Ovary (tissue), 9 donors: Measurements from ENCODE around the gene ALDH3A2. TPM values are rescaled to one million over a fixed set of nuclear protein-coding genes. Genes with fewer than 3 reads are reported as not detected.
A peak's percentile ranks its signal among the peaks of the same experiment; 100 is the strongest.

Experiments used
- DNase-seq, 5 donors: peaks; one replicate each; pipeline ENCODE4 v3.0.0-alpha.2; 2019 to 2020
- H3K27ac ChIP-seq, 2 donors: fragments of 200-600 bp; one replicate each; pipeline versions ENCODE4 v1.5.1 to v1.8.0; 2019 to 2022
- H3K27me3 ChIP-seq: fragments of 200-600 bp; one replicate; pipeline ENCODE4 v1.8.0; 2022
- H3K36me3 ChIP-seq: fragments of 200-600 bp; sonication (generic); one replicate; pipeline ENCODE4 v1.5.1; 2019
- H3K4me1 ChIP-seq: one replicate; pipeline ENCODE4 v1.8.1; 2013; ENCODE audit warnings: mild to moderate bottlenecking, moderate library complexity; ENCODE audit not compliant: insufficient read depth
- H3K4me3 ChIP-seq: fragments of 200-600 bp; sonication (generic); one replicate; pipeline ENCODE4 v1.5.1; 2017
- H3K9me3 ChIP-seq, 2 donors: fragments of 200-600 bp in 1 of 2; sonication (generic) in 1 of 2; one replicate each; pipeline versions ENCODE4 v1.5.1 to v1.8.1; 2013 to 2019; ENCODE audit warnings: mild to moderate bottlenecking in 1 of 2, moderate library complexity in 1 of 2
- EP300 ChIP-seq: sonication (generic); formaldehyde crosslinking; IDR thresholded peaks from one replicate; pipeline ENCODE4 v1.6.1; 2017; ENCODE audit warnings: antibody characterized with exemption
- POLR2A ChIP-seq: fragments of 450-650 bp; IDR thresholded peaks from one replicate; pipeline ENCODE4 v1.6.1; 2017; ENCODE audit warnings: antibody characterized with exemption, mild to moderate bottlenecking, moderate library complexity
- WGBS, 3 donors: extraction: QIAGEN DNeasy Blood & Tissue Kit in 1 of 3; methylation state at CpG; one replicate each; pipeline versions ENCODE4 v1.1.5 to v1.1.7; 2013 to 2017; 5-methylcytosine and 5-hydroxymethylcytosine counted together
- intact Hi-C, 4 donors: fragments of 100-400 bp; cut with DNase I; formaldehyde crosslinking; loops; one replicate each; pipeline versions ENCODE4 v1.11.0 to v1.15.1; 2022 to 2023
- polyA plus RNA-seq, 2 donors: library from polyadenylated mRNA; stranded (reverse); fragments of 200-250 nt in 1 of 2; fragments of 350-450 nt in 1 of 2; fragmentation: Illumina TruSeq in 1 of 2; extraction: RNeasy Lipid Tissue Mini Kit (QIAGEN cat#74804) in 1 of 2; gene quantifications; one replicate each; pipeline ENCODE4 v1.2.3, GENCODE V29; 2013 to 2014
- total RNA-seq, 7 donors: library from RNA; depleted of rRNA in 2 of 7; stranded (reverse); fragments of >200 nt in 2 of 7; fragmentation: NEBNext Ultra II Directional in 3 of 7; extraction: Animal tissue kit (Norgen Biotek cat#: 25700) in 3 of 7; gene quantifications; one replicate each; pipeline versions ENCODE4 v1.1.0 to v1.2.4, GENCODE V29; 2016 to 2023
- TF ChIP-seq, protein P1 (sequence below), 3 donors: fragments of 450-650 bp in 2 of 3; fragments of 200-600 bp in 1 of 3; IDR thresholded peaks; one replicate each; pipeline versions ENCODE4 v1.5.1 to v1.8.0; 2016 to 2022; ENCODE audit warnings: antibody characterized with exemption in 3 of 3, mild to moderate bottlenecking in 1 of 3
- donor health status: DM: no; HTN: no; CAD: no; lungs with moderate emphysema.
- donor health status: DM: no; HTN: no; CAD: no.
- donor health status: Bipolar disorder and iron deficiency.
- donor health status: DM: yes; HTN: yes; CAD: no.
- donor health status: DM: no; HTN: no; CAD: no.
- donor health status: DM: yes; HTN: yes; CAD: no.

ALDH3A2 gene
- total and polyA plus RNA-seq, 9 donors, result 31.1 to 126 (median 74.6) TPM

DNA sequence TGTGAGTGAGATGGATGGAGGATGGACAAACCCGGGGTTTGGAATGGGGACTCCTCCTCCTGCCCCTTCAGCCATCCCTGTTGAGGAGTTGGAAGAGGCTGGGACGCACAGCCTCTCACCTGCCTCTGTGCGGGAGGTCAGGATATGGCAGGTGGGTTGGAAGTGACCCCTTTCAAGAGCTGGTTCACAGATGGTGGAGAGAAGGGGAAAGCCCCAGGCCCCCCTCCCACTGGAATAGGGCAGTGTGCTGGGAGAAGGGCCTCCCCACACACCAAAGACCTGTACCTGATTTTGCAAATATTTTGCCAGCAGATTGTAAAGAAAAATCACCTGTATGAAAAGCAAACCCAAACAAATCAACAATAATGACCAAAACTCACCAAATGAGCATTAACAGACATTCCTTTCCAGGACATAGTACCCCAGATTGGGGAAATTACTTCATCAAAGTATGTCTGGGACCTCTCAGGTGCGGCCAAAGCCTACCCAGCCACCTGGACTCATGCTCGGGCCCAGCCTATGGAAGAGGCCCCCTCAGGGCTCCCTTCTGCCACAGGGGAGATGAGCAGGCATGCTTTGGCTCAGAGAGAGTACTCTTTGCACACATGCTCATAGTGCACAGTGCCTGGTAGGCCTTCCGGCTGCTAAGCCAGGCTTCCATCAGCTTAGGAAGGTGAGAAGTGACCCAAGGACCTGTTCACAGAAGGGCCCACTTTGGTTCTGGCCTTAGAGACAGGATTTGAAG is 60.1 kb downstream of the ALDH3A2 start:
- Histone ChIP-seq H3K4me3 (no peak overlapping the region), H3K9me3 (no peaks in the 10 kb centered on the region), H3K4me1 (no peaks in the 10 kb centered on the region), H3K36me3 (no peaks in the 10 kb centered on the region), H3K27me3 (no peaks in the 10 kb centered on the region), H3K27ac (no peak overlapping the region)
- 85 to 94% (median 93%) methylated on average over 6 of the region's 6 CpGs for WGBS, 3 donors
- DNase-seq, result no peak
- intact Hi-C loops, result no loop called here
- TF ChIP-seq EP300 (no peak), POLR2A (no peak)
- TF ChIP-seq, protein P1, sequence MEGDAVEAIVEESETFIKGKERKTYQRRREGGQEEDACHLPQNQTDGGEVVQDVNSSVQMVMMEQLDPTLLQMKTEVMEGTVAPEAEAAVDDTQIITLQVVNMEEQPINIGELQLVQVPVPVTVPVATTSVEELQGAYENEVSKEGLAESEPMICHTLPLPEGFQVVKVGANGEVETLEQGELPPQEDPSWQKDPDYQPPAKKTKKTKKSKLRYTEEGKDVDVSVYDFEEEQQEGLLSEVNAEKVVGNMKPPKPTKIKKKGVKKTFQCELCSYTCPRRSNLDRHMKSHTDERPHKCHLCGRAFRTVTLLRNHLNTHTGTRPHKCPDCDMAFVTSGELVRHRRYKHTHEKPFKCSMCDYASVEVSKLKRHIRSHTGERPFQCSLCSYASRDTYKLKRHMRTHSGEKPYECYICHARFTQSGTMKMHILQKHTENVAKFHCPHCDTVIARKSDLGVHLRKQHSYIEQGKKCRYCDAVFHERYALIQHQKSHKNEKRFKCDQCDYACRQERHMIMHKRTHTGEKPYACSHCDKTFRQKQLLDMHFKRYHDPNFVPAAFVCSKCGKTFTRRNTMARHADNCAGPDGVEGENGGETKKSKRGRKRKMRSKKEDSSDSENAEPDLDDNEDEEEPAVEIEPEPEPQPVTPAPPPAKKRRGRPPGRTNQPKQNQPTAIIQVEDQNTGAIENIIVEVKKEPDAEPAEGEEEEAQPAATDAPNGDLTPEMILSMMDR (IDR thresholded peaks at IDR 0.05), result no peak

DNA sequence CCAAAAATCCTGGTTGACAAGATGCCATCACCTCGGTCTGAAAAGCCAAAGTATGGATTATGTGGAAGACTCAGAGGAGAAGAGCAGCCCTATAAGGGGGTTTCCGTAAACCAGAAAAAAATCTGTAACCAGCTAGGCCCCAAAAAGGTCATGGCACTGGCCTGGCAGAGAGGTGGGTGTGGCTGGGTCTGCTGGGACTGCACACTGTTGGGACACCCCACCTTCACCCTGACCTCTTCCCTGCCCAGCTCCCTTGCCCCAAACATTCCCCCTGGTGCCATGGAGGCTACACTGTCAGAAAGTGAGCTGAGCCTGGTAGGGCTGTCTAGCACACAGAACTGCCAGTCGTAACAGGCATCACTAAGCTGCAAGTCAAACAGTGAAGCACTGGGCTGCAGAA is 61.3 kb downstream of the ALDH3A2 start:
- no peaks in the 10 kb centered on the region for H3K9me3 ChIP-seq
- no peak for TF ChIP-seq POLR2A
- intact Hi-C loops, result no loop called here
- no peaks in the 10 kb centered on the region for H3K4me1 ChIP-seq
- DNase-seq, result no peak
- no peaks in the 10 kb centered on the region for H3K36me3 ChIP-seq
- no peak overlapping the region for H3K27ac ChIP-seq
- H3K4me3 ChIP-seq, result no peak overlapping the region
- no peaks in the 10 kb centered on the region for H3K27me3 ChIP-seq
- 87 to 91% (median 90%) methylated on average over 3 of the region's 3 CpGs for WGBS, 3 donors

DNA sequence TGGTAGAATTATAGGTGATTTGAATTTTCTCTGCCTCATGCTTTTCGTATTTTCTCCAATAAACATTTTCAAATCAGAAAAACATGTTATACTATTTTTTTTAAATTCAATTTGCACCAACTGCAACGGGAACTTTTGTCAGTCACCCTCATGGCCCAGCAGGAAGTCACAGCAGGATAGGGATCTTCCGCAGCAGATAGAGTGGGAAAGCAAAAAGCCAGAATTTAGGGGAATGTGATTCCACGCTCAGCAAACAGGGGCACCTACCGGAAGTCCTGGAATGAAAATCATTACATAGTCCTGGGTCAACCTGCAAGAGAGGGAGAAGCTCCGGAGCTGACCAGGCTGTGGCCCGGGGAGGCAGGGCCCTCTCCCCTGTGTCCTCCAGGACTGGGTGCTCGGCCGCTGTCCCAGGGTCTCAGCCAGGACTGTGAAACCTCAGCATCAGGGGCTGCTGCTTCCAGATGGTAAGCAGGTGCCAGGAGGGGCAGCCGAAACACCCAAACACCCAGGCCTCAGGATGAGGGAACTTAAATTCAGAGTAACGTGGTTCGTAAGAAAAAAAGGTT is 64.0 kb downstream of the ALDH3A2 start:
- WGBS, 3 donors, result 77 to 86% (median 84%) methylated on average over 12 of the region's 12 CpGs
- Histone ChIP-seq H3K27me3 (no peaks in the 10 kb centered on the region), H3K9me3 (no peaks in the 10 kb centered on the region), H3K36me3 (no peaks in the 10 kb centered on the region), H3K4me3 (no peak overlapping the region), H3K4me1 (no peaks in the 10 kb centered on the region), H3K27ac (no peak overlapping the region)
- TF ChIP-seq, protein P1 (IDR thresholded peaks at IDR 0.05), result no peak
- TF ChIP-seq POLR2A (no peak), EP300 (no peak)
- intact Hi-C loops, result no loop called here
- peak in 1 of 5 donors; percentile 5 for DNase-seq

DNA sequence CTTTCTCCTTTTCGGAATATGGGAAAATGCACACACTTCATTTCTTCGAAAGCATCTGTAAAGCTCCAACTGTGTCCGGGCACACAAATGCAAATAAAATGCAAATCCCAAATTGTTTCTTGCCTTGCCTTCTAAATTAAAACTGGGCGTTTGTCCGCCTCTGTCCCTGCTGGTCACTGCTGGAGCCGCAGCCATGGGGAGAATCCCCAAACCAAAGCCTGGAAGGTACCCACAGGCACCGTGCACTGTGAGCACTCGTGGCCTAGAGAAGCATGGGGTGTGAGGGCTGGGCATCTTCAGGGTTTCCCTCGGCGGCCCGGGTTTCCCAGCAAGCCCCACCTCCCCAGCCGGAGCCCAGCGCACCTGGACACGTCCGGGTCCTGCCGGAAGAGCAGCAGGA is 64.9 kb downstream of the ALDH3A2 start:
- H3K4me3 ChIP-seq, result no peak overlapping the region

More for the DNA sequence above, 64.9 kb downstream of the ALDH3A2 start:
- Histone ChIP-seq H3K9me3 (no peaks in the 10 kb centered on the region), H3K4me1 (no peaks in the 10 kb centered on the region), H3K27me3 (no peaks in the 10 kb centered on the region), H3K36me3 (no peaks in the 10 kb centered on the region), H3K27ac (no peak overlapping the region)
- peak in 1 of 5 donors; percentile 7 for DNase-seq
- intact Hi-C loops, result no loop called here
- TF ChIP-seq, protein P1 (IDR thresholded peaks at IDR 0.05), result no peak
- TF ChIP-seq EP300 (no peak), POLR2A (no peak)
- 78 to 83% (median 80%) methylated on average over 16 of the region's 16 CpGs for WGBS, 3 donors
